Vagina (tissue), 2 donors: Measurements from ENCODE around the gene RELL1.

Experiments used
- CTCF ChIP-seq, 3 experiments: fragments of 450-650 bp in 2 of 3; fragments of 200-600 bp in 1 of 3; sonication (generic) in 1 of 3; IDR thresholded peaks; one replicate each; pipeline ENCODE4 v1.5.1; 2017 to 2019; ENCODE audit warnings: antibody characterized with exemption in 3 of 3, mild to moderate bottlenecking in 2 of 3, moderate library complexity in 2 of 3
- POLR2A ChIP-seq, 2 donors: fragments of 450-650 bp; IDR thresholded peaks; one replicate each; pipeline ENCODE4 v1.6.1; 2017; ENCODE audit warnings: antibody characterized with exemption in 2 of 2, mild to moderate bottlenecking in 2 of 2, moderate library complexity in 2 of 2
- POLR2AphosphoS5 ChIP-seq, 2 donors: sonication (generic); formaldehyde crosslinking; IDR thresholded peaks; one replicate each; pipeline ENCODE4 v1.9.0; 2017; ENCODE audit warnings: antibody characterized with exemption in 2 of 2, mild to moderate bottlenecking in 2 of 2, low read depth in 1 of 2; ENCODE audit not compliant: insufficient read depth in 1 of 2

GRCh38 chr4:37662251-37662650 is 23.9 kb downstream of the RELL1 start:
- TF ChIP-seq POLR2AphosphoS5 (IDR thresholded peaks at IDR 0.05; ENCODE audit: insufficient read depth in 1 of 2, low read depth in 1 of 2): no peak
- no peak for TF ChIP-seq CTCF (IDR thresholded peaks at IDR 0.05)
- TF ChIP-seq POLR2A (IDR thresholded peaks at IDR 0.05): no peak
